HG03097 (cell line): ENCODE results near the gene SALL1.
A peak's percentile ranks its signal among the peaks of the same experiment; 100 is the strongest.

Source experiments
- ATAC-seq: cut with Tn5 transposase; IDR thresholded peaks from one replicate; pipeline ENCODE4 v1.9.1; 2021; ENCODE audit not compliant: unreplicated experiment, low FRiP score

The SALL1 gene

GRCh38 chr16:51150888-51151320, at the start of gene SALL1:
TSS of gene SALL1 (minus strand) at chr16:51151270. CDS start at chr16:51151241, 29 bp downstream.
- no peak for ATAC-seq

DNA sequence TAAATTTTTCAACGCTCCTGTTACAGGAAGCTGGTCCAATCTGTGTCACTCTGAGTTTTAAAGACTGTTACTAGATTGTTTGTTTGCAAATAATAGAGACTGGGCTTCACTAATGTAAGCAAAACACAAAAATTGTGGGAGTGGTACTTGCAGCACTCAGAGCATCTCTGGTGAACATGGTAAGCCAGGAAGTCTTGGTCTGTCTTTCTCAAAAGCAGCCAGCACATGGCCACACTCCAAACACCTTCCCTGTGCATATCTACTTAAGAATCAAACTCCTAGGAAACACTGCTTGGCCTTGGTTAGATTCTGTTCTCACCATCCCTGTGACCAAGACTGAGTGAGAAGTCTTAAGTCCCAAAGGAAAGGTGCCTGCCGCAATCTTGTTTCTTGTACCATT, 49.7 kb upstream of the SALL1 start:
- no peak for ATAC-seq

GRCh38 chr16:51197953-51198748, 47.1 kb upstream of the SALL1 start:
- ATAC-seq = no peak

- ATAC-seq = no peak
Observed at GRCh38 chr16:51193879-51194278, 42.8 kb upstream of the SALL1 start.

DNA sequence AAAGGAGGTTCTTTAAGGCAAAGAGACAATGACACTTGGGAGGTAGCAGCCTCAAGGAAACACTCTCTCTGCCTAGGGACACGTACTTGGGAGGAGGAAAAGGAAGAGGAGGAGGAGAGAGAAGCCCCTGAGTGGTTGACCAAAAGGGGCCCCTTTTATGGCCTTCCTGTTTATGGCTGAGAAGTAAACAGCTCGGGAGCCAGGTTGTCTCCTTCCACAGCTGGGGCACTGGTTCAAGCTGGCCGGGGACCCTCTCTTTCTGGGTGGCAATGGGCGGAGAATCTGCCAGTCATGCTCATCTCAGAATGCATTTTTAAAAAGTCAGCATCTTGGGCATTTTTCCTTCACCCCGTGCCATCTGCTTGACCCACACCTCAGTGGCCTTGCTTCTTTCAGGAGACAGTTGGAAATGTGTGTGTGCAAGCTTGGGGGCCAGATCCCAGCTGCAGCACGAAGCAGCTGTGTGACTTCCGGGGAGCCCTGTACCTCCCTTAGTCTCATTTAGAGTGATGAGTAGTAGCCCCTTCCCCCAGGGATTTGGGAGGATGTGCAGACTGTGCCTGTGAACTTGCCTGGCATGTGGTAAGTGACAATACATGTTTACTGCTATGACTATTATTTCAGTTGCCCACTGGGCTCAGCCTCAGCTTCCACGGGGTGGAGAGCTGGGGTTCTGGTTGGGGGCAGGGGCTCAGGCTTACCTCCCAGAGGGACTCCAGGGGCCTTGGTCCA, 33.8 kb upstream of the SALL1 start:
- peak; percentile 76 for ATAC-seq

DNA sequence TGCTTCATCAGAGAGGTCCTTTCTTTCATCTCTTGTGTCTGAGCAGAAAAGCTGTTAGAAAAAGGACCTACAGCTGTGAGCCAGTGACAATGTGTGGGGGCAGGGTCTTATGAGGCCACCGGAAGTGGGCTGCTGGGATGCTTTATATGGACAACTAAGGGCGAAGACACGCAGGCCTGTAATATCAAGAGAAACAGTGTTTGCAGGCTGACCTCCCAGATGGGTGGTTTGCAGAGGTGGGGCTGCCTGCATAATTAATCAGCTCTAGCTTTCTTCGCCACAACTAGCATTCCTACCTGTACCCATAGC, 30.4 kb upstream of the SALL1 start:
- ATAC-seq = no peak

- ATAC-seq = no peak
Observed at GRCh38 chr16:51180719-51181502, 29.8 kb upstream of the SALL1 start.

DNA sequence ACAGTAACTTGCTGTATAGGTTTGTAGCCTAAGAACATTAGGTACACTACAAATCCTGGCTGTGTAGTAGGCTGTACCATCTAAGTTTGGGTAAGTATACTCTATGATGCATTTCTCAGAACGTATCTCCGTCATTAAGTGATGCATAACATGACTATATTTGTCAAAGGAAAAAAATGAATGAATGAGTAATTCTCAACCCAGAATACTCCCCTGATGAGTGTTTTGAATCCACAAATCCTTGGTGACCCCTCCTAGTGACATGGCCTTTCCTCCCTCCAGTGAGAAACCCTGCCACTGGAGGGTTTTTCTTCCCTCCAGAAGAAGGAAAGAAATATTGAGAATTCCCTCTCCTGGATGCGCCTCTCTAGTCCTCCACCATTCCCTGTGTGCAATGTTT, 24.0 kb upstream of the SALL1 start:
- no peak for ATAC-seq

- ATAC-seq = no peak
Observed at GRCh38 chr16:51172368-51172767, 21.3 kb upstream of the SALL1 start.

DNA sequence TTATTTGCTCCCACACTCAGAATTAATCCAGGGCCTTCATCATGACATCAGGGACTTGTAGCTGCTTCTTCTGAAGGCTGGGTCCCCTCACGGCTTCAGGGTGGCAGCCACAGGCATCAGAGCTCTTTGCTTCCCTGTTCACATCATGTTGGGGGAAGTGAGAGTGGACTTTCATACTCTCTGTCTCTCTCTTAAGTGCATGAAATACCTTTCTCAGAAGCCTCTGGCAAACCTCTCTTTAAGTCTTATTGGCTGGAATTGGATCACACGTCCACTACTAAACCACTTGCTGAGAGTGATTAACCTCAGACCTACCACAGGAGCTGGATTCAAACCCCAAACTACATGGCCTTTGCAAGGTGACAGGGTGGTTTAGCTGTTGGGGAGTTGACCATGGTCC, 17.7 kb upstream of the SALL1 start:
- no peak for ATAC-seq

DNA sequence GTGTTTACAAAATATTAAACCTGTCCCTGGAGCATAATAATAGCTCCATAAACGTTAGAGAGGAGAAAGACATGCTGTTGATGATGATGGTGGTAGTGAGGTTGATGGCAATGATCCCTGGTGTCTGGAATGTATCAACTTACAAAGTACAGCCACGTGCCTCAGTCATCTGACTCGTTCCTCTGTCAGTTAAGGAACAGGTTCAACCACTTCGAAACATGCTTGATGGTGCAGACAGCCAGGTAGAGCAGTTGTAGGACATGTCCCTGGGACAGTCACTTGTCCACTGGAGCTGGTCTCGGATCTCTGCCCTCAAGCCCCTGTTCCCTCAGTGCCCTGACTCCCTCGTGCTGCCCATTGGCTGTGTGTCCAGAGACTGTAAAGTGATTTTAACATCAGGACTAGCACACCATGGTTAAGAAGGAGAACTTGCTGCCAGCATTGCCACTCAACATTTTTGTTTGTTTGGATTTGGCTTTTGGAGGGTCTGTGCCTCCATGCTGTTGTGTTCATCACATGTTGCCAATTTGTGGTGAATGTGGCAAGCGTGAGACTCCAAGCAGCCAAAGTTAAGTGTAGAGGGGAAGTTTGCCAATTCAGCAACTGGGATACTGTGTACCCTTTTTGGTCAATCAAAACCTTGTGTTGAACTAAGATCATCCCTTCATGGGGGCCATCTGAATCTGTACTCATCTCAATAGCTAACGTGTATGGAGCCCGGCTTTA, 16.3 kb upstream of the SALL1 start:
- no peak for ATAC-seq

- ATAC-seq = no peak
Observed at GRCh38 chr16:51166541-51166940, 15.5 kb upstream of the SALL1 start.

DNA sequence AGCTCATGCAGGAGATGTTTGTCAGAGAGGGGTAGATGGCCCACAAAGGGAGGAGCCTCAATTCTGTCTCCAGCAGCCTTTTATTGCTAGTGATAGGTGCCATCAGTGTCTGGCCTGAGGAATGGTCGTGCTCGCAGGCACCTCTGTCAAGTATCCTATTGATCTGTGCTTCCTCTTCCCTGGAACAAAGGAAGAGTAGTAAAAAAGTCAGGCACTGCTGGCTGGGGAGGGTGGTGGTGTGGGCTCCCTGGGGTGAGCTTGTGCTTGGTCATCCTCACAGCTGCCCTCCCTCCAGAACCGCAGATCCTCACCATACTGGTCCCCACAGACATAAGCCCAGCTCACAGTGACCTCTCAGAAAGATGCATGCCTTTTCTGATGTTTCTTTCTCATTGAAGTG, 15.0 kb upstream of the SALL1 start:
- no peak for ATAC-seq

DNA sequence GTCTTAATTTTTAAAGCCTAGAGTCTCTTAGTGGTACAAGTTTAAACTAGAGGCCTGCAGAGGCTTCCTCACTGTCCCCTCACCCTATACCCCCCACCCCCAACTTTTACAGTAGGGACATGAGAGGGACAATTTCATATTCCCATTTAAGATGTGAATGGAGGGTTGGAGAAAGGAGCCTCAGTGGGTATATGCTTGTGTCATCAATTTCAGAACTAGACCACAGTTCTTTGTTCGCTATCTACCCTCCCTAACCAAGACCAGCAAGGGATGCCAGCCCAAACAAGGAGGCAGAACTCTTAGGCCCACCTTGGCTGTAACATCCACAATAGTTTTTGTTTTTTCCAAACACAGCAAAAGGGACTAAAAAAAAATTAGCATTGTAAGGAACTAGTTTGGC, 14.0 kb upstream of the SALL1 start:
- ATAC-seq = no peak

- ATAC-seq = no peak
Observed at GRCh38 chr16:51164574-51164973, 13.5 kb upstream of the SALL1 start.

DNA sequence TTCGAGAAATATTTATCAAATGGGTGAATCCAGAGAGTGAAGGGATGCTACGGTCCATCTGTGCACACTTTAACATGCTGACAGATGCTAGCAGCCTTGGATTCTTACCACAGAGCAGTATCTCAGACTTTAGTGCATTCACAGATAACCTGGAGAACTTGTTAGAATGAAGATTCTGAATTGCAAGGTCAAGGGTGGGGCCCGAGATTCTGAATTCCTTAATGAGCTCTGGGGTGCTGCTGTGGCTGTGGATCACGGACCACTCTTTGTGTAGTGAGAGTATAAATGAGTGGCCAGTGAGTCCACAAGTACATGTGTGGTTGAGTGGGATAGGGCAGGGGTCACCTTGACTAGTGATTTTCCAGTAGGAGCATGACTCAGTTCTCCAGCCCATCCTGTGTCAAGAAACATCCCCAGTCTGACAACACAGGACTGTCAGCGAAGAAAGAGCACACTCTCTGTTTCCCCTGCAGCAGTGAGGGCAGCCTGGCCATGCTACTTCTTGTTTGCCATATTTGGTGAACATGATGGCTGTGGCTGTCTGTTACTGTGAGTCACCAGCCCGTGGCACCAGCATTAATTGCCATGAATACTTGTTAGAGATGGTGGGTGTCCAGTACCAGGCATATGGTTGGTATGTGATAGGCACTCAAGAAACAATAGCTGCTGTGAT, 13.0 kb upstream of the SALL1 start:
- no peak for ATAC-seq

DNA sequence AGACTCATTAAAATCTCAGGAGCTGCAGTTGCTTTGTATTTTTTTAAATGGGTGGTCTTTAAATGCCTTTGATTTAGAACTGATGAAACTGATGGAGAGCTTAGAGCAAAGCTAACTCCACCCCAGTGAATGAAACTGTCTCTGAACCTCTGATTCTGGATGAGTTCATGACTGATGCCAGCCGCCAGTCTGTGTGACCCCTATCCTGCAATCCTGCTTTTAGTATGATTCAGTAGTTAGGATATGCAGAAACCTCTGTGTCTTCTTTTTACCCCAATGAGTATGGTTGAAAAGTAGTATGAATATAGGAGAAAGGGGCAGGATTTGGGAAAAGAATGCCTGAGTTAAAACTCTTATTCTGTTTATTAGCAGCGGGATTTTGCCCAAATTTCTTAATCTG, 12.3 kb upstream of the SALL1 start:
- ATAC-seq = no peak

GRCh38 chr16:51161440-51162195, 10.5 kb upstream of the SALL1 start:
- ATAC-seq = no peak

GRCh38 chr16:51159865-51160264, 8.8 kb upstream of the SALL1 start:
- no peak for ATAC-seq

- ATAC-seq = no peak
Observed at GRCh38 chr16:51159296-51159695, 8.2 kb upstream of the SALL1 start.
